HAP-1 (cell line): ENCODE data around the gene PTCH1.
A peak's percentile ranks its signal among the peaks of the same experiment; 100 is the strongest.

Source experiments
- DNase-seq, 2 experiments: peaks; one replicate each; pipeline ENCODE4 v3.0.0-alpha.2; 2016 to 2020; ENCODE audit warnings: low spot score in 2 of 2
- H3K27me3 ChIP-seq: fragments of 250-450 bp; sonication (Bioruptor Pico); 2 replicates; pipeline ENCODE4 v1.5.1; 2020; ENCODE audit warnings: low read depth, mild to moderate bottlenecking, moderate library complexity
- H3K36me3 ChIP-seq: fragments of 250-450 bp; sonication (Bioruptor Pico); replicated peaks from 2 replicates; pipeline ENCODE4 v1.5.1; 2020; ENCODE audit warnings: mild to moderate bottlenecking
- H3K4me1 ChIP-seq: fragments of 250-450 bp; sonication (Bioruptor Pico); 2 replicates; pipeline ENCODE4 v1.5.1; 2020; ENCODE audit warnings: mild to moderate bottlenecking
- H3K4me3 ChIP-seq: fragments of 250-450 bp; sonication (Bioruptor Pico); 2 replicates; pipeline ENCODE4 v1.5.1; 2020; ENCODE audit warnings: mild to moderate bottlenecking, moderate library complexity
- H3K9me3 ChIP-seq: fragments of 250-450 bp; sonication (Bioruptor Pico); 2 replicates; pipeline ENCODE4 v1.5.1; 2020; ENCODE audit warnings: mild to moderate bottlenecking, moderate library complexity
- in situ Hi-C: fragments of 300-500 bp; cut with MboI; formaldehyde crosslinking; loops from 3 replicates; pipeline ENCODE4 v1.14.3; 2020; ENCODE audit warnings: low sequenced_read_pairs, inconsistent platforms, mixed read lengths

Gene PTCH1

DNA sequence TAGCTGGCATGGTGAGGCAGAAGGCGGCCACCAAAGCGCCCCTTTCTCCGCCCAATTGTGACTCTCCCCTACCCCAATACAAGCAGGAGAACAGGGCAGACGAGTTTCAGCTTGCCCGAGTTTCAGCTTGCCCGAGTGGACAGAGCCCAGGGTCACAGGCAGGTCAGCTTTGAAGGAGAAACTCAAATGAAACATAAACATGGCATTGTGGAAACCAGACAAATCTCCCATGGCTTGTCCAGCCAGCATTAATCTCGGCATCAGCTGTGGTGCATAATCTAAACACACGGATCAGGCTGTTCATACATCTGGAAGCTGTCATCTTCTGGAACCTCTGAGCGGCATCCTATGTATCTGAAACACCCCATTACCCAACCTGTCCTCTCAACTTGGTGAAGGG, 16.9 kb downstream of the PTCH1 start:
- Histone ChIP-seq H3K27me3 (no peaks in the 10 kb centered on the region), H3K36me3 (0 out of 2 replicates have a peak, but pooled peaks cover 3% of the 10 kb centered on the region), H3K4me3 (no peak overlapping the region), H3K9me3 (no peaks in the 10 kb centered on the region), H3K4me1 (peaks cover 34% of the 10 kb centered on the region)
- in situ Hi-C loops = loop anchor here (10.0 kb wide), 1 partner anchor 375 kb away; the partner anchor contains the start of gene ERCC6L2
- no peak for DNase-seq

DNA sequence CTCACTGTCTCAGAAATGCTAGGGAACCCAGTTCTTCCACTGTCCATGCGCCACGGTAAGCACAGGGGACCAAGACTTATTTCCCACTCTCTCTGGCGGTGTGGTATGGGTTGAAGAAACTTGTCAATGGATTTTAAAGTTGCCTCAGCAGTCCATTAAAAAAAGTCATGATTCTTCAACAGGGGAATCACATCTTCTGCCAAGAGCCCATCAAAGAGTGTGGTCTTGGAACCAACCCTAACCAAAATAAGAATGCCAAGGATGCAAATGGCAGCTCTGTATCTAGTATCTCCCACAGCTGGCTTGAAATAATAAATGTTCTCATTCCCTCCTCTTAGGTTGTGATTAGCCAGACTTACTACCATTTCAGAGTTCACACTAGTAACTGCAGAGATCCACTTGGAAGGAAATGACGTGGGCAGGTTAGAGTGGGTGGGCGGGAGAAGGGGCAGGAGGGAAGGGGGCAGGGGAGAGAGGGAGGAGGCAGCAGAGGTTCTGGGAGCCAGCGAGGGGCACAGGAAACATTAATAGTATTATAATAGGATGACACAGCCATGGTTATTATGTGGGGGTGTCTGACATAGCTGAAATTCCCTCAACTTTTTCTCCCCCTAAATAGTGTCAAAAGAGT, 17.6 kb downstream of the PTCH1 start:
- H3K4me1 ChIP-seq = peaks cover 34% of the 10 kb centered on the region
- in situ Hi-C loops = no loop called here
- H3K36me3 ChIP-seq = 0 out of 2 replicates have a peak, but pooled peaks cover 3% of the 10 kb centered on the region
- H3K27me3 ChIP-seq = no peaks in the 10 kb centered on the region
- DNase-seq = no peak
- no peak overlapping the region for H3K4me3 ChIP-seq
- no peaks in the 10 kb centered on the region for H3K9me3 ChIP-seq

DNA sequence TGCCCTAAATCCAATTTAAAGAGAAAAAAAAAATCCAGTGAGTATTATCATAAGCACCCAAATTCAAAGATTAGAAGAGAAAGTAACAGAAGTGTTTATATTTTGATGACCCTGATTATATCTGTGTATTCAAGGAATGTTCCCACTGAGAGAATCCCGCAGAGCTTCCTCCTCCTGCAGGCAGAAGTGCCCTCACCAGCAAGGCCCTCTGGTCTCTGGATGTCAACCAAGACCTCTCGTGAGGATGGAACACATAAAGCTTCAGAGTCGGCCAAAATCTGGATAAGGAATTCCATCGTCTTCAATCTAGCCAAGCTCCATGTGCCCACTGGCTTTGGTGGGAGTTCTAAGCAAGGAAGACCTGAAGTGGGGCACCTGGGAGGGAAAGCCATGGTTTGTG, 18.1 kb downstream of the PTCH1 start:
- in situ Hi-C loops = no loop called here
- Histone ChIP-seq H3K9me3 (no peaks in the 10 kb centered on the region), H3K27me3 (no peaks in the 10 kb centered on the region), H3K4me1 (peaks cover 37% of the 10 kb centered on the region), H3K4me3 (no peak overlapping the region), H3K36me3 (0 out of 2 replicates have a peak, but pooled peaks cover 3% of the 10 kb centered on the region)
- DNase-seq = no peak

DNA sequence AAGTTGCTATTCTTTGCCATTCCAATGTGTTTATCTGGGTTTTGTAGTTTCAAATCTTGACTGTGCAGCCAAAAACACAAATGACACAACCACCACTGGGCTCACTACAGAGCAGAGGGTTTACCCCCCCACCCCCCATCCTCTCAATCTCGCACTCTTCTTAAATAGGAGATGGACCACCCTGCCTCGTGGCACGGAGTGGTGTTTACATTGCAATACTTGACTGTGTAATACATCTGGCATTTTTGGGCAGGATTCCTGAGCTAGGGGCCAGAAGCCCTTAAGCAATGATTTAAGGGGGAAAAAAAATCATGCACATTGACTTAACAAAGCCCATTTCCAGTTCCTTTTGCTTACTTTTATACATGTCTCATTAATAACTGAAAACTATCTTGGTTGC, 19.0 kb downstream of the PTCH1 start:
- Histone ChIP-seq H3K4me1 (peaks cover 45% of the 10 kb centered on the region), H3K9me3 (no peaks in the 10 kb centered on the region), H3K36me3 (no peaks in the 10 kb centered on the region), H3K27me3 (no peaks in the 10 kb centered on the region), H3K4me3 (no peak overlapping the region)
- no peak for DNase-seq
- in situ Hi-C loops = no loop called here

DNA sequence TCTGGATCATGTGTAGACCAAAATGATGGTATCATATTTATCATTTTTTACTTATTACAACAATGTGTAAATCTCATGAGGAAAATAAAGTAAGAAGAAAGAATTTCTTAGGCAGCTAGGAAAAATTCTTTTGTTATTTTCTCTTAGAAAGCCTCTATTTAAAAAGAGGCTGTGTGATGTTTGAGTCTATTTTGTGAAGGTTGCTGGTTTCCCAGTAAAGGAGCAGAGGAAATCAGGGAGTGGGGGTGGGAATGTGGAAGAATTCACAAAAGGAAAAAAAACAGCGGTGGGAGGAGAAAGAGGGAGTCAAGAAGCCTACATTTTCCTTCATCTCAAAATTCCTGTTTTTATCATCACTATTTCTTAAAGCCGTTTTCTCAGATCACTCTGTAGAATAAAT, 20.1 kb downstream of the PTCH1 start:
- in situ Hi-C loops = no loop called here
- DNase-seq = peak in 1 of 2 experiments; percentile 18
- Histone ChIP-seq H3K4me3 (no peak overlapping the region), H3K9me3 (no peaks in the 10 kb centered on the region), H3K27me3 (no peaks in the 10 kb centered on the region), H3K36me3 (no peaks in the 10 kb centered on the region), H3K4me1 (peaks cover 45% of the 10 kb centered on the region)

DNA sequence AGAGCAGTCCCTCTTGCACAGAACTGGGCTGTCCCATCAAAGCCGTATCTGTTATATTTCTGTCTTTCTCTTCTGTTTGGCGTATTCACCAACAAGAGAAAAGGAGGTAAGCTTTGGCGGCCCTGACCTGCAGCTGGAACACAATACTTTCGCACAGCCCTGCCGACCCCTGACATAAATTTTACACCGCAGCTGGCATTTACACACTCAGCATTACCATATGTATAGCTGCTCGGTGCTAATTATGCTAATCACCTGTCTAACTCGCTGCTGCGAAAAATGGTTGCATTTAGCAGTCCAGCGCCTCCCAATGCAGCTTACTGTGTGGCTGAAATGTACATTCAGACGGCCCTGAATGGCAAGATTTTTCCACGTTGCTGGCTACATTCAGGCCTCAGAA, 20.8 kb downstream of the PTCH1 start:
- H3K9me3 ChIP-seq = no peaks in the 10 kb centered on the region
- H3K4me1 ChIP-seq = peaks cover 45% of the 10 kb centered on the region
- H3K36me3 ChIP-seq = no peaks in the 10 kb centered on the region
- in situ Hi-C loops = no loop called here
- DNase-seq = peak; percentile 90 to 97
- H3K4me3 ChIP-seq = no peak overlapping the region
- no peaks in the 10 kb centered on the region for H3K27me3 ChIP-seq

DNA sequence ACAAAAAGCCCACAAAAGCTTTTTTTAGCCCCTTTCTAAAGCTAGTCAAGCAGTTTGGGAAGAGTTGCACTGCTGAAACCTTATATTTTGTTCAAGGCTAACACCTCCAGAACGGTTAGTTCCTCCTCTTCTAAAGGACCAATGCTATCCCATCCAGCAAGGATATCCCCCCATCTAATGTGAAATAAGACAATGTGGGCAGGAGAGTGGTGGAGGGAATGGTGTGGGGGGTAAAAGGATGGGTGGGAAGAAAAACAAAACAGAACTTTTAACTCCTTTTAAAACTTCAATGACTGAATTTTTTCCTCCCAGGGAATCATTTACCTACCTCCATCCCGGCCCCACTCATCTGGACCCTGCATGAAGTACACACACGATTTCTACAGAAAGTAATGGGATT, 21.2 kb downstream of the PTCH1 start:
- H3K27me3 ChIP-seq = no peaks in the 10 kb centered on the region
- H3K36me3 ChIP-seq = no peaks in the 10 kb centered on the region
- peaks cover 45% of the 10 kb centered on the region for H3K4me1 ChIP-seq
- in situ Hi-C loops = no loop called here
- H3K9me3 ChIP-seq = no peaks in the 10 kb centered on the region
- no peak overlapping the region for H3K4me3 ChIP-seq
- DNase-seq = no peak

DNA sequence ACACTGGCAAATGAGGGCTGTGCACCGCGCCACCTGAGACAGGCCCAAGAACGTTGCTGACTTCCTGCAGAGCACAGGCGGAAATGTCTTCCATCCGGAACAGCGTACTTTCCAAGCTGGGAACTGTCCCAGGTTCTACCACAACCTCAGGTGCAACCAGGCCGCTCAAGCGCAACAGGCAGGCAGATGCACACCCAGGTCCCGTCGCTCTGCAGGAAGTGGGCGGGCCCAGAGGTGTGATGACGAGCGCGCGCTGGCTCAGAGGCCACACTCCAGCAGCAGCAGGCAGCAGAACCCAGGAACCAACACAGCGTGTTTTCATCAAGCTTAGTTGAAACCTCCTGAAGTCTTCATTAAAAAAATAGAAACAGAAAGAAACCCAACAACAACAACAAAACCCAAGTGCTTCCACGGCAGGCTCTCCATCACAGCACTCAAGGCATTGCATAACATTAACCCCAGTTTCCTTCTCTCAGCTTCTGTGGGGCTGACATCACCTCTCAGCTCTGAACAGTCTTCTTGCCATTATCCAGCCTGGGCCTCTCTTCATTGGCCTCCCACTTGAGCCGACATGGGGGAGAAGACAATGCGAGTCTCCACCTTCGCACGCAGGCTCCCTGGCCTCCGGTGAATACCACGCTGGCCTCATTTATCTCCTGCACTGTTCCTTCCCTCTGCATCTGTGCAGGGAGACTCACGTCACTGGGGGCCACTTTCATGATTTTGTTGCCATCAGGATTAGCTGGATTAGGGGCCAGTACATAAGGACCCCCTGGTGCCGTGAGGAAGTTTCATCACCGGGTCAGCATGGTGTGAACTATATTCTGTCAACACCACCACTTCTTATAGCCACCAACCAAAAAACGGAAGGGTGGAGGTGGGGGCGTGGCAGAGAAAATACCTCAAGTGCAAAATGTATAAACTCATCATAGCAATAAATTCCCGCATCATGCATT, 22.1 kb downstream of the PTCH1 start:
- no peaks in the 10 kb centered on the region for H3K9me3 ChIP-seq
- peaks cover 45% of the 10 kb centered on the region for H3K4me1 ChIP-seq
- no peaks in the 10 kb centered on the region for H3K36me3 ChIP-seq
- in situ Hi-C loops = no loop called here
- DNase-seq = peak; percentile 25 to 55
- H3K4me3 ChIP-seq = no peak overlapping the region
- no peaks in the 10 kb centered on the region for H3K27me3 ChIP-seq

DNA sequence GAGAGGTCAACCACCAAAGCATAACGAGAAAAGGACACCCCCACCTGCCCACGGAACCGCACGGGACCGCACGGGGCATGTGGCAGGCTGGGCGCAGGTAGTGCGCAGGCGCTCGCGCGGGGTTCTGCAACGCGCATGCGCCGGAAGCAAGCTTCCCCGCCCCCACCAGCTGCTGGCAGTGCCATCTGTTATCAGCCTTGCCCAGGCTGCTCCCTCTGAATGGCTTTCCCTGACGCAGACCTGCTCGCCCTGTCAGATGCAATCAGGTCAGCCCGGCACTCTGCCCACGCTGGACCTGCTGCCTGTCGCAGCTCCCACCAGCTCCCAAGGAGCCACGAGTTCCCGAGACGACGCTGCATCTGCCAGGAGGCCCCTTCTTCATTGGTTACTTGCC, 22.8 kb downstream of the PTCH1 start:
- DNase-seq = no peak
- no peak overlapping the region for H3K4me3 ChIP-seq
- H3K36me3 ChIP-seq = no peaks in the 10 kb centered on the region
- H3K9me3 ChIP-seq = no peaks in the 10 kb centered on the region
- in situ Hi-C loops = no loop called here
- peaks cover 45% of the 10 kb centered on the region for H3K4me1 ChIP-seq
- H3K27me3 ChIP-seq = no peaks in the 10 kb centered on the region

DNA sequence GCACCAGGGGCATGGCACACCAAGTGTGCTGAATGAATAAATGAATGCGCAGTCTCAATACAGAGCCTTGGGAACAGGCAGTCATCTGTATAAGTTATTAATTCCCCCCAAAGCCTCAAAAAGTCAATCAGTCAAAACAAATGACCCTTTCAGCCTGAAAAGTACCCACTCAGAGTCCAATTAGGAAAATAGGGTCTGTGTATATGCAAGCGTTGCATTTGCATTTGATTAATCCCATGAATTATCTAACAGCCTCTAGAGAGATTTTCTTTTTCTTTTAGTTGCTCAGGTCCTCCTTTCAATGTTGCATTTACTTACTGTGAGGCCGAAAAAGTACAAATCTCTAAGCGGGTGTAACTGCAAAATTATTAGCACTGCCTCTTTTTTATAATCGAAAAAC, 23.4 kb downstream of the PTCH1 start:
- H3K4me1 ChIP-seq = peaks cover 45% of the 10 kb centered on the region
- DNase-seq = no peak
- H3K9me3 ChIP-seq = no peaks in the 10 kb centered on the region
- H3K36me3 ChIP-seq = no peaks in the 10 kb centered on the region
- H3K4me3 ChIP-seq = no peak overlapping the region
- in situ Hi-C loops = no loop called here
- no peaks in the 10 kb centered on the region for H3K27me3 ChIP-seq

DNA sequence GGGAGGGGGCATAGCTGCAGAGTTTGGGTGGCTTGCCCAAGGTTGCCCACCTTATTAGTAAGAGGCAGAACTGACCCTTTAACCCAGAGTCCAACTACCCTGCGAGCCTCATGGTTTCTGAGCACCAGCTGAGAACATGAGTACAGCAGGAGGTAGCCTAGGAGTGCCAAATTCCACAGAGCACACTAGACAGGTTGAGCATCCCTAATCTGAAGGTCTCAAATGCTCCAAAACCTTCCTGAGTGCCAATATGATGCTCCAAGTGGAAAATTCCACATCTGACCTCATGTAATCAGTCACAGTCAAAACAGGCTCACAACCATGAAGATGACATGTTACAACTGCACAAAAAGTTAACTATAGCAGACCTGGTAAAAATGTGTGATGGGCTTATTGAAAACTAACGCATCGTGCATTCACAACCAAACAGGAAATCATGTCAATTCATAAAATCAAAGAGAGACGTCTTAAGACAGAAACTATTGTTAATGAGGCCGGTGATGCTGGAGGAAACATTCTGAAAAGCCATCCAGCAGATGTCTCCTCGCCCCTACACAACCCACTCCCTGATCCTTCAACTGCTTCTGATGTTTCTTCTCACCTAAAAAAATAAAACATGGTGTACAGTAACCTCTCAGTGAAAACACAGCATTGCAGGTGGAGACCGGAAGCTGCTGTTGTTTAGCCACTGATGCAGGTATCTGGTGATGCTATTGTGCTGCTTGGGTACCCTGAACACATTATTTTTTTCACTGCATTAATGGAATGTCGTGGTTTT, 25.0 kb downstream of the PTCH1 start:
- Histone ChIP-seq H3K36me3 (no peaks in the 10 kb centered on the region), H3K4me3 (no peak overlapping the region), H3K9me3 (no peaks in the 10 kb centered on the region), H3K4me1 (peaks cover 33% of the 10 kb centered on the region), H3K27me3 (no peaks in the 10 kb centered on the region)
- in situ Hi-C loops = no loop called here
- DNase-seq = no peak

DNA sequence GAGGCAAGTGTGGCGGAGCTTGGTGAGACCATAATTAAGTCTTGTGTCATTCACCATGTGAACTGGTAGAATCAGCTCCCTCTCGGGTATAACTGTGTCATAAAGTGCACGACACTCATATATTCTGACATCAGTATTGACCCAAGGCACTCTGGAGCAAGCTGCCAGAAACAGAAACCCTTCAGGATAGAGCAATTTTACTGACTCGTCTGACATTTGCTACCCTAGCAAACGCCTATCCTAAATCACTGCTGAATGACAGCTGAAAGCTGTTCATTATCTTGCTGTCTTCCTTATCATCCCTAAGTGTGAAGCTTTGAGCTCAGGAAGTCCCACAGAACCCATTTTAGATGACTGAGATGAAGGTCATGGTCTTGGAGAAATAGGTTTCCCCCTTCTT, 27.8 kb downstream of the PTCH1 start:
- no peak for DNase-seq
- H3K9me3 ChIP-seq = no peaks in the 10 kb centered on the region
- H3K4me3 ChIP-seq = no peak overlapping the region
- no peaks in the 10 kb centered on the region for H3K36me3 ChIP-seq
- in situ Hi-C loops = no loop called here
- no peaks in the 10 kb centered on the region for H3K27me3 ChIP-seq
- peaks cover 10% of the 10 kb centered on the region for H3K4me1 ChIP-seq

DNA sequence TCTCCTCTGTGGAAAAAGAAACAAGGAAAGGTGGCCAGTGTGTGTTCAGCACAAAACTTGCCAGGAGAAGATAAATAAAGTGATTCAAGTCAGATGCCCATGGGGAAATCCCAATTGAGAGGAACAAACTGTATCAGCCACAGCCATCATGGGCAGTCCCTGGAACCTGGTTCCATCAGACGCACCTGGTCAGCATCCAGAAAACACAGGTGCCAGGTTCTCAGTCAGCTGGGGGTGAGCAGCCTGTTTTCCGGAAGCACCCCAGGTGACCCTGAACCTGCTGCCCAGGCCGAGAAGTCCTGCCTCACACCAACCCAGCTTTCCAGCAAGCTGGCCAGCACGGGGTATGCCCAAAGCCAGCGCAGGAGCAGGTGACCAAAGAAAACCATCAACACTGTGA, 30.5 kb downstream of the PTCH1 start:
- no peak overlapping the region for H3K4me3 ChIP-seq
- H3K9me3 ChIP-seq = no peaks in the 10 kb centered on the region
- H3K4me1 ChIP-seq = peaks cover 12% of the 10 kb centered on the region
- H3K36me3 ChIP-seq = no peaks in the 10 kb centered on the region
- in situ Hi-C loops = no loop called here
- no peak for DNase-seq
- no peaks in the 10 kb centered on the region for H3K27me3 ChIP-seq

DNA sequence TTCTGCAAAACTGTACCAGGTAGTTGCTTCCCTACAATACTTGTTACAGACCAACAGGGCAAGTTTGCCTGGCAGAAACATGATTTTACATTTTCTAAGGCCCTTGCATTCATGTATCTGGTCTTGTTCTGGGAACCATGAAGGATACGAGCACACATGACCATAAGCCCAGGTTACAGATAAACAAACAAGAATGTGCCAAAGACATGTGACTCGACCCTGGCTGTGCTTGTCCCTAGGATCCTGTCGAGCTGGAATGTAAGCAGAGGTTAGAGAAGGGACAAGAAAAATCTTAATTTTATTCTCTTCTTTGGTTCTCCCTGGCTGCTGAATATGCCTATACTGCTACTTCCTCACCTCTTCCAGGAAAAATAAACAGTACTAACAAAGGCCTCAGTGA, 32.5 kb downstream of the PTCH1 start:
- no peak for DNase-seq
- peaks cover 8% of the 10 kb centered on the region for H3K36me3 ChIP-seq
- no peaks in the 10 kb centered on the region for H3K27me3 ChIP-seq
- H3K4me3 ChIP-seq = no peak overlapping the region
- H3K9me3 ChIP-seq = no peaks in the 10 kb centered on the region
- peaks cover 18% of the 10 kb centered on the region for H3K4me1 ChIP-seq
- in situ Hi-C loops = no loop called here
